Thoracic aorta (tissue), 2 donors: Measurements from ENCODE around the gene ZNF470. TPM values are rescaled to one million over a fixed set of nuclear protein-coding genes. Genes with fewer than 3 reads are reported as not detected.

ENCODE experiments used
- ATAC-seq: fragments of 150-250 bp; one replicate; pipeline ENCODE4 v1.8.0; 2017; ENCODE audit warnings: low read depth; ENCODE audit not compliant: insufficient number of reproducible peaks, low FRiP score
- DNase-seq: peaks from one replicate; pipeline ENCODE4 v3.0.0-alpha.2; 2020; ENCODE audit warnings: low spot score
- H3K27ac ChIP-seq, 2 donors: fragments of 200-600 bp; sonication (generic); 1 replicate in 1 of 2; 2 replicates in 1 of 2; pipeline ENCODE4 v1.5.1; 2016; ENCODE audit warnings: mild to moderate bottlenecking in 2 of 2, moderate library complexity in 2 of 2
- H3K27me3 ChIP-seq: fragments of 200-600 bp; sonication (generic); replicated peaks from 2 replicates; pipeline ENCODE4 v1.6.0; 2016; ENCODE audit warnings: mild to moderate bottlenecking; ENCODE audit not compliant: insufficient read depth
- H3K36me3 ChIP-seq: fragments of 200-600 bp; sonication (generic); one replicate; pipeline ENCODE4 v1.5.1; 2016
- H3K4me1 ChIP-seq, 2 donors: fragments of 200-600 bp; sonication (generic); 1 replicate in 1 of 2; 2 replicates in 1 of 2; pipeline versions ENCODE4 v1.5.1 to v1.6.0; 2016; ENCODE audit warnings: low read depth in 2 of 2, mild to moderate bottlenecking in 1 of 2; ENCODE audit not compliant: control insufficient read depth in 1 of 2
- H3K4me3 ChIP-seq: fragments of 200-600 bp; sonication (generic); 2 replicates; pipeline ENCODE4 v1.5.1; 2016; ENCODE audit warnings: mild to moderate bottlenecking
- H3K9me3 ChIP-seq: fragments of 200-600 bp; sonication (generic); 2 replicates; pipeline ENCODE4 v1.5.1; 2016
- CTCF ChIP-seq: fragments of 200-600 bp; sonication (generic); IDR thresholded peaks from one replicate; pipeline ENCODE4 v1.5.1; 2019; ENCODE audit warnings: antibody characterized with exemption
- total RNA-seq, 2 donors: library from RNA; depleted of rRNA; stranded (reverse); fragments of >200 nt; gene quantifications; one replicate each; pipeline versions ENCODE4 v1.1.0 to v1.2.3, GENCODE V29; 2016

ZNF470 gene
- total RNA-seq, 2 donors from 2014 or later: 4.1 to 5.7 TPM

- H3K4me1 ChIP-seq: no peaks in the 10 kb centered on the region
- no peak for TF ChIP-seq CTCF
- peaks cover 32% of the 10 kb centered on the region for H3K36me3 ChIP-seq
- H3K9me3 ChIP-seq: peaks cover 99% of the 10 kb centered on the region
- no peaks in the 10 kb centered on the region for H3K27me3 ChIP-seq
- ATAC-seq (no peak), DNase-seq (no peak)
- no peak overlapping the region for H3K27ac ChIP-seq
- no peak overlapping the region for H3K4me3 ChIP-seq
Measured at GRCh38 chr19:56608274-56608964, 41.2 kb downstream of the ZNF470 start.

- Histone ChIP-seq H3K4me3 (no peak overlapping the region), H3K4me1 (no peaks in the 10 kb centered on the region), H3K27me3 (no peaks in the 10 kb centered on the region), H3K27ac (no peak overlapping the region), H3K9me3 (peaks cover 86% of the 10 kb centered on the region), H3K36me3 (peaks cover 24% of the 10 kb centered on the region)
- ATAC-seq (no peak), DNase-seq (no peak)
- no peak for TF ChIP-seq CTCF
Measured at GRCh38 chr19:56611288-56611687, 44.0 kb downstream of the ZNF470 start.

GRCh38 chr19:56612737-56613136 lies 45.5 kb downstream of the ZNF470 start:
- Histone ChIP-seq H3K4me1 (no peaks in the 10 kb centered on the region), H3K36me3 (peaks cover 32% of the 10 kb centered on the region), H3K27ac (no peak overlapping the region), H3K9me3 (peaks cover 86% of the 10 kb centered on the region), H3K27me3 (no peaks in the 10 kb centered on the region), H3K4me3 (no peak overlapping the region)
- ATAC-seq (no peak), DNase-seq (no peak)
- TF ChIP-seq CTCF: no peak

- Histone ChIP-seq H3K27me3 (no peaks in the 10 kb centered on the region), H3K4me3 (no peak overlapping the region), H3K4me1 (no peaks in the 10 kb centered on the region), H3K36me3 (peaks cover 40% of the 10 kb centered on the region), H3K27ac (no peak overlapping the region), H3K9me3 (peaks cover 87% of the 10 kb centered on the region)
- ATAC-seq: no peak
- DNase-seq: no peak
- no peak for TF ChIP-seq CTCF
Measured at GRCh38 chr19:56613639-56614038, 46.4 kb downstream of the ZNF470 start.

GRCh38 chr19:56617531-56617930 lies 50.3 kb downstream of the ZNF470 start:
- Histone ChIP-seq H3K36me3 (peaks cover 54% of the 10 kb centered on the region), H3K4me3 (no peak overlapping the region), H3K4me1 (no peaks in the 10 kb centered on the region), H3K27ac (no peak overlapping the region), H3K9me3 (peaks cover 87% of the 10 kb centered on the region), H3K27me3 (no peaks in the 10 kb centered on the region)
- ATAC-seq (no peak), DNase-seq (no peak)
- TF ChIP-seq CTCF: no peak
